ENCODE measurements around the gene AURKAIP1.
"Not testable (repeated sequence)": the region's sequence is repeated elsewhere in the genome, so short reads cannot be mapped to it uniquely, and the experiment has no call there.

Gene AURKAIP1

GRCh38 chr1:1374929-1375662 is at the start of gene AURKAIP1:
AURKAIP1 (minus strand) TSS chr1:1375207; CDS start chr1:1374756, 451 bp downstream.
- DNase-seq, result peak; percentile 98

DNA sequence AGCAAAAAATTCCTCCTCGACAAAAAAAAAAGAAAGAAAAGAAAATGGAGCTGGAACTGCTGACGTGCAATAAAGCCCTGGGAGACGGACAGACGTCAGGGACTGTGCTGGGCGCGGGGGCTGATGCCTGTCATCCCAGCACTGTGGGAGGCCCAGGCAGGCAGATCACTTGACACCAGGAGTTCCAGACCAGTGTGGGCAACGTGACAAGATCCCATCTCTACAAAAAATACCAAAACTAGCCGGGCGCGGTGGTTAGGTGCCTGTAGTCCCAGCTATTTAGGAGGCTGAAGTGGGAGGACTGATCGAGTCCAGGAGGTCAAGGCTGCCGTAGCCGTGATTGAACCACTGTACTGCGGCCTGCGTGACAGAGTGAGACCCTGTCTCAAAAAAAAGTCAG is 49.7 kb upstream of the AURKAIP1 start:
- DNase-seq, result no peak

DNA sequence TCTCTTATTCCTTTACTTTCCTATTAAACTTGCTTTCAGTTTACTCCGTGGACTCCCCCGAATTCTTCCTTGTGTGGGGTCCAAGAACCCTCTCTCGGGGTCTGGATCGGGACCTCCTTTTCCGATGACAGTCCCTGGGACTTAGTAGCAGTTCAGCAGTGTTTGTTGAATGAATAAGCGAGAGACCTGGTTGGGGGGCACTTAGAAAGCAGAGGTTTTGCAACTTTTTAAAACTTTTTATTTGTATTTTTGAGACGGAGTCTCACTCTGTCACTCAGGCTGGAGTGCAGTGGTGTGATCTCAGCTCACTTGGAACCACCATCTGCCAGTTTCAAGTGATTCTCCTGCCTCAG is 48.2 kb upstream of the AURKAIP1 start:
- no peak for DNase-seq

GRCh38 chr1:1422465-1423244 is 47.6 kb upstream of the AURKAIP1 start:
- no peak for DNase-seq

DNA sequence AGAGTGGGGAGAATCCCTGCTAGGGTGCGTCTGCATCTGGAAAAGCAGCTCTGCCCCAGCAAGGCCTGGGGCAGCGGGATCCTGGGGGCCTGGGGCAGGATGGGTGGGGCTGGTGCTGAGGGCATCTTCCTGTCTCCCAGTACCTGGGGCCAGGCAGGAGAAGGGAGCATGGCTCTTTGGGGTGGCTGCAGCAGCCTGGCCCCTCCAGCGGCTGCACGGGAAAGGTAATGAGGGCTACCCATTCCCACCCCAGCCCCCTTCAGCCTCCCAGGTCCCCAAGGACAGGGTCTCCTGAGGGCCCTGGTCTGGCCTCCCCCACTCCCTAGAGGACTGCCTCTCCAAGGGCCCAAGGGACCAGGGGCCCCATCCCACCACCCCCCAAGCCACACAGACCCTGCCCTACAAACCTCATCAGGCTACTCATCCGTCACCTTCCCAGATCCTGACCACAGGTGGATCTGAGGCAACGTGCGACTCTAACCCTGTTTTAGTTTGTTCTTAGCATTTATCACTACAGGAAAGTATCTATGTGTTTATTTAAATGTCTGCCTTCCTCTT is 47.0 kb upstream of the AURKAIP1 start:
- no peak for DNase-seq

- DNase-seq, result peak; percentile 29
These were observed 46.3 kb upstream of the AURKAIP1 start, which contains the start of gene ANKRD65 for GRCh38 chr1:1421147-1421906. ANKRD65 (minus strand) TSS chr1:1421276; CDS start chr1:1421005, 271 bp downstream.

GRCh38 chr1:1420654-1421141 is 45.7 kb upstream of the AURKAIP1 start:
- DNase-seq, result no peak

DNA sequence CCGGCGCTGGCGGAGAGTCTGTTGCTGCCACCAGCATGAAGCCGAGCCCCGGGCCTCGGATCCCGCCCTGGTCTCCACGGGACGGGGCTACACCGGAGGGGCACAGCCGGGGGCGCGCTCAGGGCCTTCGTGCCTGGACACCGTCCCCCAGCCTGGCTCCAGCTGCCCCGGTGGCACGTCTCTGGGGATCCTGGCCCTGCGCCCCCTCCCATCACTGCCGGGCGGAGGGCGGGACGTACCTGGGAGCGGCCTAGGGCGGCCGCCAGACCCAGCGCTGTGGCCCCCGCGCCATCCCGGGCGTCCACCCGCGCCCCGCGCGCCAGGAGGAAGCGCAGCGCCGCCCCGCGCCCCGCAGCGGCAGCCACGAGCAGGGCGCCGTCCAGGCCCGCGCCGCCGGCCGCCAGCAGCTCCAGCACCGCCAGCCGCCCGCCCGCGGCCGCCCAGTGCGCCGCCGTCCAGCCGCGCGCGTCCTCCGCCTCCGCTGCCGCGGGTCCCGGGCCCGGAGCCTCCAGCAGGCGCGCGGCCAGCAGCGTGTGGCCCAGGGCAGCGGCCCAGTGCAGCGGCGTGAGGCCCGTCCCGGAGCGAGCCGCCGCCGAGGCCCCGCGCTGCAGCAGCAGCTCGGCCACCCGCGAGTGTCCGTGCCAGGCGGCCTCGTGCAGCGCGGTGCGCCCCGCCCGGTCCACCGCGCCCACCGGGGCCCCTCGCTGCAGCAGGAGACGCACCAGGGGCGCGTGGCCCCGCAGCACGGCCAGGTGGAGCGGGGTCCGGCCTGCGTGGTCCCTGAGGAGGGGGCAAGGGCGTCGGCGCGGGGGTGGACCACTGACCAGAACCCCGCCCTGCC is 45.0 kb upstream of the AURKAIP1 start:
- no peak for DNase-seq

DNA sequence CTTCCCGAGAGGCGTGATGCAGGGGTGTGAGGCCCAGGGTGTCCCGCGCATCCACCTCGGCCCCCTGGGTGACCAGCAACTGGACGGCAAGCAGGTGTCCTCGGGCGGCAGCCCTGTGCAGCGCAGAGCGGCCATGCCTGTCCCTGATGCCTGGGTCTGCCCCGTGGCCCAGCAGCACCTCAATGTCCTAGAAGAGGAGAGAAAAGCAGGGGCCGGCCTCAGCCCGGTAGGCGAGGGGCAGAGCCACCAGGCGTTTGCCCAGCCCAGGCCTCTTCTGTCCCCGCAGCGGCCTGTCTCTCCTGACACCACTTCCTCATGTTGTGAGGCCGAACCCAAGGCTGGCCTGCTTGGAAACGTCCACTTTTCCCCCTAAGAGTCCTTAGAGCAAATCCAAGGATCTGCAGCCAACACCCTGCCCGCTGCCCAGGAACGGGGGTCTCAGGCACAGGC is 44.4 kb upstream of the AURKAIP1 start:
- DNase-seq, result no peak

DNA sequence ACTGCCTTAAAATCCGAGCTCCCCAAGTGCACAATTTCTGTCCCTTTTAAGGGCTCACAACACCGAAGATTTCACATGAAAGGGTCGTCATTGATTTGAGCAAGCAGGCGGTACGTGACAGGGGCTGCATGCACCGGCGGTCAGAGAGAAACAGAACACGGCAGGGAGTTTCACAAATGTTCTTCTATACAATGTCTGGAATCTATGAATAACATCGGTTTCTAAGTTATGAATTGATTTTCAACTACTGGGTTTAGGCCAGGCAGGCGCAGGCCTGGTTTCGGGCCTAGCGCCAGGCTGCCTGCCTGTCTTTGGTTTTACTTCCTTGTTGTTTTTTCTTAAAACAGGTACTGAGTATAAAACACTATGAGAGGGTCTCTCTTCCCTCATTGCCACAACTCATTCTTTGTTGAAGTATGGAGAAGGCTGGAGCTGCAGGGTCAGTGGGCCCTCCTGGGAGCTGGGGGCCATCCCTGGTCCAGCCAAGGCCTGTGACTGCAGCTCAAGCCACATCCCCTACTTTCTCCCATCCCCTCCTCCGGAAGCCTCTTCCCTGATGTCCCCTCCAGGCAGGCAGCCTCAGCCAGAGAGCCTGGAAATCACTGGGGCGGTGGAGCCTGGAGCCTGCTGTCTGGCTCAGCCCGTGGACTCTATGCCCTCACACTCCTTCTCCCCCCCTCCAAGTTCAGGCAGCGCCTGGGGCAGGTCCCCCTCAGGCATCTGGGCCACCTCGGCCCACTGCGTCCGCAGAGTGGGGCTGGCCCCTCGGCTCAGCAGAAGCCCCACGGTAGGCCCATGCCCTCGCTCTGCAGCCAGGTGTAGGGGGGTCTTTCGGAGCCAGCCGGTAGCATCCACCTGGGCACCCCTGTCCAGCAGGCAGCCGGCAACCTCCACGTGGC is 43.7 kb upstream of the AURKAIP1 start:
- DNase-seq, result no peak

- not testable (repeated sequence) for DNase-seq
These were observed 42.9 kb upstream of the AURKAIP1 start for GRCh38 chr1:1417825-1418463.

GRCh38 chr1:1417396-1417795 is 42.4 kb upstream of the AURKAIP1 start:
- DNase-seq, result not testable (repeated sequence)

GRCh38 chr1:1415751-1416150 is 40.7 kb upstream of the AURKAIP1 start:
- DNase-seq, result no peak

- DNase-seq, result not testable (repeated sequence)
These were observed 37.4 kb upstream of the AURKAIP1 start for GRCh38 chr1:1412311-1412902.

- DNase-seq, result no peak
These were observed 36.6 kb upstream of the AURKAIP1 start for GRCh38 chr1:1411626-1412025.

DNA sequence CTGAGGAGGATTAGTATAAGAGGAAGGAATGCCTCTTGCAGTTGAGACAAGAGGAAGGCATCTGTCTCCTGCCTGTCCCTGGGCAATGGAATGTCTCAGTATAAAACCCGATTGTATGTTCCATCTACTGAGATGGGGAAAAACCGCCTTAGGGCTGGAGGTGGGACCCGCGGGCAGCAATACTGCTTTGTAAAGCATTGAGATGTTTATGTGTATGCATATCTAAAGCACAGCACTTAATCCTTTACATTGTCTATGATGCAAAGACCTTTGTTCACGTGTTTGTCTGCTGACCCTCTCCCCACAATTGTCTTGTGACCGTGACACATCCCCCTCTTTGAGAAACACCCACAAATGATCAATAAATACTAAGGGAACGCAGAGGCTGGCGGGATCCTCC is 35.2 kb upstream of the AURKAIP1 start:
- not testable (repeated sequence) for DNase-seq

- DNase-seq, result no peak
These were observed 32.8 kb upstream of the AURKAIP1 start for GRCh38 chr1:1407636-1408318.

- peak; percentile 83 for DNase-seq
These were observed 32.0 kb upstream of the AURKAIP1 start, which contains the start of gene MRPL20 for GRCh38 chr1:1406821-1407635. MRPL20 (minus strand) TSS chr1:1407293; CDS start chr1:1407217, 76 bp downstream.
